Measurements from ENCODE around the gene ICE2.

ICE2 gene

GRCh38 chr15:60469893-60470641, 8.9 kb downstream of the ICE2 start:
- DNase-seq, result no peak
- Histone ChIP-seq H4K8ac (ENCODE audit: low read depth, low read length) (no peak overlapping the region), H3K18ac (ENCODE audit: low read length) (no peak overlapping the region), H3K56ac (ENCODE audit: low read length) (no peak overlapping the region), H3K9ac (ENCODE audit: low read length) (no peak overlapping the region), H3K36me3 (ENCODE audit: control insufficient read depth, insufficient read depth, low read length) (no peaks in the 10 kb centered on the region), H3K79me2 (ENCODE audit: control insufficient read depth, insufficient read depth, low read length) (no peaks in the 10 kb centered on the region), H3K23ac (ENCODE audit: low read length) (no peak overlapping the region), H3K4me1 (ENCODE audit: control insufficient read depth, low read depth, low read length) (no peaks in the 10 kb centered on the region), H2BK15ac (replicated peaks; ENCODE audit: low read depth) (no peak overlapping the region), H3K4ac (ENCODE audit: low read depth, low read length) (no peak overlapping the region), H3K4me2 (ENCODE audit: low read length) (no peak overlapping the region), H2BK5ac (ENCODE audit: low read length) (no peak overlapping the region), H3K4me3 (ENCODE audit: low read length) (no peak overlapping the region), H2BK120ac (ENCODE audit: low read depth, low read length) (no peak overlapping the region), H3K27ac (ENCODE audit: low read depth, low read length) (no peak overlapping the region), H3K27me3 (ENCODE audit: insufficient read depth, low read length, poor library complexity) (no peaks in the 10 kb centered on the region), H2AK5ac (ENCODE audit: low read length) (no peak overlapping the region), H4K5ac (ENCODE audit: low read length) (no peak overlapping the region), H3K79me1 (ENCODE audit: low read length) (peaks cover 1% of the 10 kb centered on the region)

- Histone ChIP-seq H3K4me2 (ENCODE audit: low read length) (no peak overlapping the region), H3K56ac (ENCODE audit: low read length) (no peak overlapping the region), H3K79me1 (ENCODE audit: low read length) (peaks cover 1% of the 10 kb centered on the region), H2BK5ac (ENCODE audit: low read length) (no peak overlapping the region), H3K27me3 (ENCODE audit: insufficient read depth, low read length, poor library complexity) (no peaks in the 10 kb centered on the region), H2AK5ac (ENCODE audit: low read length) (no peak overlapping the region), H3K79me2 (ENCODE audit: control insufficient read depth, insufficient read depth, low read length) (no peaks in the 10 kb centered on the region), H3K18ac (ENCODE audit: low read length) (no peak overlapping the region), H3K9ac (ENCODE audit: low read length) (no peak overlapping the region), H4K5ac (ENCODE audit: low read length) (no peak overlapping the region), H3K23ac (ENCODE audit: low read length) (no peak overlapping the region), H2BK15ac (replicated peaks; ENCODE audit: low read depth) (no peak overlapping the region), H3K36me3 (ENCODE audit: control insufficient read depth, insufficient read depth, low read length) (no peaks in the 10 kb centered on the region), H3K4me3 (ENCODE audit: low read length) (no peak overlapping the region), H3K4ac (ENCODE audit: low read depth, low read length) (no peak overlapping the region), H2BK120ac (ENCODE audit: low read depth, low read length) (no peak overlapping the region), H3K4me1 (ENCODE audit: control insufficient read depth, low read depth, low read length) (no peaks in the 10 kb centered on the region), H3K27ac (ENCODE audit: low read depth, low read length) (no peak overlapping the region), H4K8ac (ENCODE audit: low read depth, low read length) (no peak overlapping the region)
- WGBS (ENCODE audit: extremely low coverage, insufficient coverage, low lambda C conversion rate), result no CpG with 5 or more reads among the region's 7 CpGs
- peak; percentile 53 for DNase-seq
Observed at GRCh38 chr15:60464836-60465630, 13.9 kb downstream of the ICE2 start.

DNA sequence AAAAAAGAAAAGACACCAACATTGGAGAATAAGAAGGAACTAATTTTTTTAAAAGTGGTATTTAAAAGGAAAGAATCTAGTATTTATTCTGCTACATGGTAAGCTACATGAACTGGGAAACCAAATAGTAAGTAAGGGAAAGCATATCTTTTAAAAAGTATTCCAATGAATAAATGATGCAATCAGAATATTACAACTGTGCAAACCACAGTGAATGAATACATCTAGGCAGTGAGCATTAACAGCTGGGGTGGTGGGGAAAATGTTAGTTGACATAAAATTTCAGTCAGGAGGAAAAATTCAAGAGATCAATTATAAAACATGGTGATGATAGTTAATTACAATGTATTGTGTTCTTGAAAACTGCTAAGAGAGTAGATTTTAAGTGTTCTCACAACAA, 16.9 kb downstream of the ICE2 start:
- Histone ChIP-seq H2BK120ac (ENCODE audit: low read depth, low read length) (no peak overlapping the region), H3K18ac (ENCODE audit: low read length) (no peak overlapping the region), H3K4ac (ENCODE audit: low read depth, low read length) (no peak overlapping the region), H3K79me1 (ENCODE audit: low read length) (no peaks in the 10 kb centered on the region), H3K56ac (ENCODE audit: low read length) (no peak overlapping the region), H3K27ac (ENCODE audit: low read depth, low read length) (no peak overlapping the region), H2AK5ac (ENCODE audit: low read length) (no peak overlapping the region), H3K9ac (ENCODE audit: low read length) (no peak overlapping the region), H3K27me3 (ENCODE audit: insufficient read depth, low read length, poor library complexity) (no peaks in the 10 kb centered on the region), H3K79me2 (ENCODE audit: control insufficient read depth, insufficient read depth, low read length) (no peaks in the 10 kb centered on the region), H4K8ac (ENCODE audit: low read depth, low read length) (no peak overlapping the region), H3K4me2 (ENCODE audit: low read length) (no peak overlapping the region), H3K36me3 (ENCODE audit: control insufficient read depth, insufficient read depth, low read length) (no peaks in the 10 kb centered on the region), H3K4me3 (ENCODE audit: low read length) (no peak overlapping the region), H3K23ac (ENCODE audit: low read length) (no peak overlapping the region), H3K4me1 (ENCODE audit: control insufficient read depth, low read depth, low read length) (no peaks in the 10 kb centered on the region), H2BK15ac (replicated peaks; ENCODE audit: low read depth) (no peak overlapping the region), H2BK5ac (ENCODE audit: low read length) (no peak overlapping the region), H4K5ac (ENCODE audit: low read length) (no peak overlapping the region)
- no peak for DNase-seq

DNA sequence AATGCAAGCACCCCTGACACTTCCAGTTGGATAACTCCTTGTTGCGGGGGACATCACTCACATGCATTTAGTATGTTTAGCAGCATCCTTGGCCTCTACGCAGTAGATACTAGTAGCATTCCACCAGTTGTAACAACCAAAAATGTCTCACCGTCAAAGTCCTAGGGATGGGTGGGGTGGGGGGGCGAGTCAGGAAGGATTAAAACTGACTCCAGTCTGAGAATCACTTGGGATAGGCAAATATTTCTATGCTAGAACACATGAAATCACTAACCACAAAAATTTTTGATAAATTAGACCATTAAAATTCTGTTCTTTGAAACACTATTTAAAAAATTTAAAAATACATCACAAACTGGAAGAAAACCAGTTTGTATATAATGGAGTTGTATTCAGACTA, 18.0 kb downstream of the ICE2 start:
- H2AK5ac ChIP-seq (ENCODE audit: low read length), result no peak overlapping the region
- H2BK15ac ChIP-seq (replicated peaks; ENCODE audit: low read depth), result no peak overlapping the region
- no peak overlapping the region for H3K23ac ChIP-seq (ENCODE audit: low read length)
- no peaks in the 10 kb centered on the region for H3K79me1 ChIP-seq (ENCODE audit: low read length)
- H3K79me2 ChIP-seq (ENCODE audit: control insufficient read depth, insufficient read depth, low read length), result no peaks in the 10 kb centered on the region
- no peaks in the 10 kb centered on the region for H3K4me1 ChIP-seq (ENCODE audit: control insufficient read depth, low read depth, low read length)
- H3K56ac ChIP-seq (ENCODE audit: low read length), result no peak overlapping the region
- no peak overlapping the region for H3K4me2 ChIP-seq (ENCODE audit: low read length)
- H3K36me3 ChIP-seq (ENCODE audit: control insufficient read depth, insufficient read depth, low read length), result no peaks in the 10 kb centered on the region
- DNase-seq, result no peak
- H3K4ac ChIP-seq (ENCODE audit: low read depth, low read length), result no peak overlapping the region
- no peak overlapping the region for H4K5ac ChIP-seq (ENCODE audit: low read length)
- no peak overlapping the region for H4K8ac ChIP-seq (ENCODE audit: low read depth, low read length)
- H2BK5ac ChIP-seq (ENCODE audit: low read length), result no peak overlapping the region
- no CpG with 5 or more reads among the region's 4 CpGs for WGBS (ENCODE audit: extremely low coverage, insufficient coverage, low lambda C conversion rate)
- no peak overlapping the region for H3K18ac ChIP-seq (ENCODE audit: low read length)
- no peaks in the 10 kb centered on the region for H3K27me3 ChIP-seq (ENCODE audit: insufficient read depth, low read length, poor library complexity)
- H3K27ac ChIP-seq (ENCODE audit: low read depth, low read length), result no peak overlapping the region
- no peak overlapping the region for H3K4me3 ChIP-seq (ENCODE audit: low read length)
- no peak overlapping the region for H3K9ac ChIP-seq (ENCODE audit: low read length)
- no peak overlapping the region for H2BK120ac ChIP-seq (ENCODE audit: low read depth, low read length)

DNA sequence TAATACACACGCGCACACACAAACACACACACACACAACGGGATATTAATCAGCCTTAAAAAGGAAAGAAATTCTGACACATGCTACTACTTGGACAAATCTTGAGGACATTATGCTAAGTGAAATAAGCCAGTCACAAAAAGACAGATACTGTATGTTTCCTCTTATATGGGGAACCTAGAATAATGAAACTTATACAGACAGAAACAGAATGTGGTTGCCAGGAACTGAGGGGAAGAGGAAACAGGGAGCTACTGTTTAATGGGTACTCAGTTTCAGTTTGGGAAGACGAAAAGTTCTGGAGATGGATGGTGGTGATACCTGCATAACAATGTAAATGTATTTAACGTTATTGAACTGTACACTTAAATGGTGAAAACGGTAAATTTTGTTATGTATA, 20.2 kb downstream of the ICE2 start:
- no peak for DNase-seq
- Histone ChIP-seq H2AK5ac (ENCODE audit: low read length) (no peak overlapping the region), H4K5ac (ENCODE audit: low read length) (no peak overlapping the region), H3K4me2 (ENCODE audit: low read length) (no peak overlapping the region), H3K36me3 (ENCODE audit: control insufficient read depth, insufficient read depth, low read length) (peaks cover 1% of the 10 kb centered on the region), H2BK120ac (ENCODE audit: low read depth, low read length) (no peak overlapping the region), H3K23ac (ENCODE audit: low read length) (no peak overlapping the region), H2BK5ac (ENCODE audit: low read length) (no peak overlapping the region), H3K4me3 (ENCODE audit: low read length) (no peak overlapping the region), H3K9ac (ENCODE audit: low read length) (no peak overlapping the region), H3K4ac (ENCODE audit: low read depth, low read length) (no peak overlapping the region), H2BK15ac (replicated peaks; ENCODE audit: low read depth) (no peak overlapping the region), H4K8ac (ENCODE audit: low read depth, low read length) (no peak overlapping the region), H3K27ac (ENCODE audit: low read depth, low read length) (no peak overlapping the region), H3K56ac (ENCODE audit: low read length) (no peak overlapping the region), H3K4me1 (ENCODE audit: control insufficient read depth, low read depth, low read length) (no peaks in the 10 kb centered on the region), H3K18ac (ENCODE audit: low read length) (no peak overlapping the region), H3K79me2 (ENCODE audit: control insufficient read depth, insufficient read depth, low read length) (no peaks in the 10 kb centered on the region), H3K79me1 (ENCODE audit: low read length) (no peaks in the 10 kb centered on the region), H3K27me3 (ENCODE audit: insufficient read depth, low read length, poor library complexity) (no peaks in the 10 kb centered on the region)
- 100% methylated on average over 2 of the region's 6 CpGs for WGBS (ENCODE audit: extremely low coverage, insufficient coverage, low lambda C conversion rate)
